GM10266 (cell line): ENCODE measurements around the gene SCRN1.

Source experiments
- DNase-seq: peaks from one replicate; pipeline ENCODE4 v3.0.0; 2012; ENCODE audit errors: extremely low spot score
- TF ChIP-seq, protein P1 (sequence below): IDR thresholded peaks from 2 replicates; pipeline ENCODE4 v1.5.1; 2012; ENCODE audit warnings: mild to moderate bottlenecking, low read depth; ENCODE audit not compliant: control insufficient read depth, insufficient read depth; ENCODE audit errors: missing control alignments

Gene SCRN1

DNA sequence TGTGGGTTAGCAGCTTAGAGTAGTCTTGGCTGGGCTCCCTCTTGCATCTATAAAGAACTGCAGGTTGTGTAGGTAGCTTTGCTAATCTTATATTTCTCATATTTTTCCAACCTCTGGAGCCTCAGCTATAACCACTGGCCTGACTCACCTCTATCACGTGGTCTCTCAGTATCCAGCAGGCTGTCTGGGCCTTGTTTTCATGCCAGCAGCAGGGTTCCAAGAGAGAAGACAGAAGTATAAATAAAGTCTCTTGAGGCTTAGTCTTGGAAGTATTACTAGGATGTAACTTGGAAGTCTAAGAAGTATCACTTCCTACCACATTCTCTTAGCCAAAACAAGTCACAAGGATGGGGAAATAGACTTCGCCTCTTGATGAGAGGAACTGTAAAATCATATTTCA is 110.0 kb downstream of the SCRN1 start:
- TF ChIP-seq, protein P1, sequence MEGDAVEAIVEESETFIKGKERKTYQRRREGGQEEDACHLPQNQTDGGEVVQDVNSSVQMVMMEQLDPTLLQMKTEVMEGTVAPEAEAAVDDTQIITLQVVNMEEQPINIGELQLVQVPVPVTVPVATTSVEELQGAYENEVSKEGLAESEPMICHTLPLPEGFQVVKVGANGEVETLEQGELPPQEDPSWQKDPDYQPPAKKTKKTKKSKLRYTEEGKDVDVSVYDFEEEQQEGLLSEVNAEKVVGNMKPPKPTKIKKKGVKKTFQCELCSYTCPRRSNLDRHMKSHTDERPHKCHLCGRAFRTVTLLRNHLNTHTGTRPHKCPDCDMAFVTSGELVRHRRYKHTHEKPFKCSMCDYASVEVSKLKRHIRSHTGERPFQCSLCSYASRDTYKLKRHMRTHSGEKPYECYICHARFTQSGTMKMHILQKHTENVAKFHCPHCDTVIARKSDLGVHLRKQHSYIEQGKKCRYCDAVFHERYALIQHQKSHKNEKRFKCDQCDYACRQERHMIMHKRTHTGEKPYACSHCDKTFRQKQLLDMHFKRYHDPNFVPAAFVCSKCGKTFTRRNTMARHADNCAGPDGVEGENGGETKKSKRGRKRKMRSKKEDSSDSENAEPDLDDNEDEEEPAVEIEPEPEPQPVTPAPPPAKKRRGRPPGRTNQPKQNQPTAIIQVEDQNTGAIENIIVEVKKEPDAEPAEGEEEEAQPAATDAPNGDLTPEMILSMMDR = no peak
- DNase-seq = no peak

- peak; percentile 46 for DNase-seq
- TF ChIP-seq, protein P1 = peak; percentile 49
Measured at GRCh38 chr7:29878081-29878688, 111.4 kb downstream of the SCRN1 start.

DNA sequence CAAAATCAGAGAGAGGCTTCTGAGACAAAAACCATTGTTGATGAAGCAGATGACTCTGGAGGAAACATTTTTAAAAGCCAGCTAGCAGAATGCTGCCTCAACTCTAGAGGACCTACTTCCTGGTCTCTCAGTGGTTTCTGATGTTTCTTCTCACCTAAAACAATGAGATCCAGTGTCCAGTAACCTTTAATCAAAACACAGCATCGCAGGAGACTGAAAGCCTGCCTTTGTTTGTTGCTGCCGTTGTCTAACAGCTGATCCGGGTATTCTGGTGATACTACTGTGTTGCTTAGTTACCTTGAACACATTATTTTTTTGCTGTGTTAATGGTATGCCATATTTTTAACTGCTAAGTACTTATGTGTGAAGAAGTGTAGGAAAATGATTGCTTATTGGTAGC is 112.4 kb downstream of the SCRN1 start:
- DNase-seq = no peak

GRCh38 chr7:29875741-29876140 is 113.9 kb downstream of the SCRN1 start:
- no peak for DNase-seq
- TF ChIP-seq, protein P1 = no peak

More for the DNA sequence above, 112.4 kb downstream of the SCRN1 start:
- TF ChIP-seq, protein P1 = no peak

GRCh38 chr7:29873644-29874294 is 115.8 kb downstream of the SCRN1 start:
- TF ChIP-seq, protein P1 = no peak
- no peak for DNase-seq

- TF ChIP-seq, protein P1 = no peak
- no peak for DNase-seq
Measured at GRCh38 chr7:29871787-29872398, 117.7 kb downstream of the SCRN1 start.
